HL-60/S4 treated with phorbol 12-myristate 13-acetate at 8.2 ng/mL for 4 days and 3 days (cell line): Measurements from ENCODE around the gene HOXB13.
"Not testable (repeated sequence)": the region's sequence is repeated elsewhere in the genome, so short reads cannot be mapped to it uniquely, and the experiment has no call there.

Source experiments
- in situ Hi-C: fragments of 300-500 bp; cut with MboI; formaldehyde crosslinking; loops from 2 replicates; pipeline ENCODE4 v1.15.0; 2022; ENCODE audit warnings: low sequenced_read_pairs

HOXB13 gene

GRCh38 chr17:48726916-48727286 lies 1.6 kb downstream of the HOXB13 start:
- in situ Hi-C loops: no loop called here

DNA sequence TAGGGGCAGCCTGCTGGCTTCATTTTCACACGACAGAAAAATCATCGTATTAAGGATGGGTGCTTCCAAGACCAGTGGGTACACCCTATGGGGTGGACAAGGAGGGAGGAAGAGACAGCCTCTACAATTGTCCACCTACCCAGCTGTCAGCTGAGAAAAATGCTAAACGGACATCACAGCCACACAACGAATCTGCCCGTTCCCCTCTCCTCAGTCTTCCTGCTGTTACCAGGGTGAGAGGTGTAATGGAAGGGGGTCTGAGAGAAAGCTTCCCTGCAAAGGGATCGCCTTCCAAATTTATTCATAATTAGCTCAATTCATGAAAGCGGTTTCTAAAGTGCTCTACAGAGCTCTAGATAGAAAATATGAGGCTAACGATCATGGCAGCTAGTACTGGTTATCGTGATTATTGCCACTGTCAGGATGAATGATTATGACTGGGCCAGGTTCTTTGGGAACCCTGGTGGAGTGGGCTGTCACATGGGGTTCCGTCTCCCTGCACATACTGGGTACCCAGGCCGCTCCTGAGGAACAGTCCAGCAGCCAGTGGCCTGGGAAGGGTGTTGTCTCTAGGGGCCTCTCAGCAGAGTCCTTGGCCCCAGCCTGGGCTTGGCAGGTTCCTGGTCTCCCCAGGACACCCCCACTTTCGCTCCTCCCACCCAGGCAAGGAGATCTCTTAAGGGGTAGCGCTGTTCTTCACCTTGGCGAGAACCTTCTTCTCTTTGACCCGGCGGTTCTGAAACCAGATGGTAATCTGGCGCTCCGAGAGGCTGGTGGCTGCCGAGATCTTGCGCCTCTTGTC lies 2.2 kb downstream of the HOXB13 start:
- in situ Hi-C loops: no loop called here

- in situ Hi-C loops: no loop called here
Observed at GRCh38 chr17:48725288-48726064, 3.1 kb downstream of the HOXB13 start.

DNA sequence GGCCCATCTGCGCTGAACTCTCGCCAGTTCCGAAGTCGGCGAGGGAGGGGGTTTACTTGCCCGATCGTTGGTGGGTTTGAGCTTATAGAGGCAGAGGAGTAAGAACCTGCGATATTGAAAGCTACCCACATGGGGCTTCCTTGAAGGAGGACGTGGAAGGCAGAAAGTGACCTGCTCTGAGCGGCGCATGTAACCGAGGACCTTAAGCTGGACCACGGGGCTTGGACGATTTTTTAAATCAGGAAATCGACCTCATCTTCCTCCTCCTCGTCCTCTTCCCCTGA lies 3.6 kb downstream of the HOXB13 start:
- in situ Hi-C loops: no loop called here

DNA sequence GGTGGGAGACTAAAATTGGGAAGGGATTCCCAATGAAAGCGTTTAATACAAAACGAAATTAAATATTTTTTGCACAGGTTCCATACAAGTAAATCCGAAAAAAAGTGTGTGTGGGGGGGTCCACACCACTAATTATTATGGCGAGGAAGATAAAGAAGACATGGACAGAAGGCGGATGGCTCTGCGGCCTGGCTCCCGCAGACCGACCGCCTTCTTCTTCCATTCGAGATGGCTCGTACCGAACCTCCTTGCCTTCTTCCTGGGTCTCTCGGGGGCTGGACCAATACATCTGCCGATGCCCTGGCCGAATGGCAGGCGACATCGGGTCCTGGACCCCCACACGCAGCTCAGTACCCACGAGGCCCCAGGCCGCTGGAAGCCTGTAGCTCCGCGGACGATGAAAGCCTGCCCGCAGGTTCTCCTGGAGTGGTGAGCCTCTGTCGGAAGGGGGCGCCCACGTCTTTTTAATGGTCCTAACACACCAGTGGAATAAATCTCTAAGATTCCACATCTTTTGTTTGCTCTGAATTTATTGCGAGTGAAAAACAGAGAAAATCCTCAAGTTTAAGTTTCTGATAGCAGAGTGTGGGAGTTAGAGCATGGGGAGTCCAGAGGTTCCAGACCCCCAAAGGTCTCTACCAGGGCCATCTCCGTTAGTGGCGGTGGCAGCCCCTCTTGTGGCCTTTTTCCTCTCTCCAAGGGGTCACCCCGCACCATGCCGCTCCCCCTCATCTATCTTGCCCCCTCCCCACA lies 4.1 kb downstream of the HOXB13 start:
- in situ Hi-C loops: no loop called here

DNA sequence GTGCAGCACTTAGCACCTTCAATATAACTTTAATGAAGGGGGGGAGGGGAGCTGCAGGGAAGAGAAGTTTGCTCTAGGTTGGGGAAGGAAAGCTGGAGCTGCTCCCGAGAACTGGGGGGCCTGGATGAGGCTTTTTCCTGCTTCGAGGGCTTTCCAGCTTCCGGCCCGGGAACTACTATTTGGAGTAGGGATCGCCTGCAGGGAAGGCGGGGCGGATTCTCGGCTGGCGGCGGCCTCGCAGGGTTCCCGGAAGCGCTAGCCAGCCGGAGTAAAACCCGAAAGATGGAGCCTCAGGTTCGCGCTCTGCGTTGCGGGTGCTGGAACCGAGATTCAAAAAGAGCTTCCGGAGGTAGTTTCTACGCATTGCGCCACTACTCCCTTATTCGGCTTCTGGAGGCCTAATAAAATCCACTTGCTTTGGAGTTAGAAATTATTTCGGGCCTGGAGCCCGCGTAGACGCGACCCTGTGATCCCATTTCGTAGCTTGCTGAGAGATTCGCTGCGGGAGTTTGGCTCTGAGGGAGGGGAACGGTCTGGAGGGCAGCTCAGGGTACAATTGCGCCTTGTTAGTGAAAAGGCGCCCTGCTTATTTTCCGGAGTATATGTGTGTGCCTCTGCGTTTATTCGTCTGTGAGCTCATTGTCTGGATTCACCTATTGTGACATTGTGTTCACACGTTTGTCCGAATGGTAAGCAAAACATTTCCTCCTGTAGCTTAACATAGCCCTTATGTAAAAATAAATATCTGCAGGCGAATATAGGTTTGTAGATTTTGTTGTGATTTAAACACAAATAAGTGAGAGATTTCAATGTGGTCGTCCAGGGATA lies 4.9 kb downstream of the HOXB13 start:
- in situ Hi-C loops: no loop called here

DNA sequence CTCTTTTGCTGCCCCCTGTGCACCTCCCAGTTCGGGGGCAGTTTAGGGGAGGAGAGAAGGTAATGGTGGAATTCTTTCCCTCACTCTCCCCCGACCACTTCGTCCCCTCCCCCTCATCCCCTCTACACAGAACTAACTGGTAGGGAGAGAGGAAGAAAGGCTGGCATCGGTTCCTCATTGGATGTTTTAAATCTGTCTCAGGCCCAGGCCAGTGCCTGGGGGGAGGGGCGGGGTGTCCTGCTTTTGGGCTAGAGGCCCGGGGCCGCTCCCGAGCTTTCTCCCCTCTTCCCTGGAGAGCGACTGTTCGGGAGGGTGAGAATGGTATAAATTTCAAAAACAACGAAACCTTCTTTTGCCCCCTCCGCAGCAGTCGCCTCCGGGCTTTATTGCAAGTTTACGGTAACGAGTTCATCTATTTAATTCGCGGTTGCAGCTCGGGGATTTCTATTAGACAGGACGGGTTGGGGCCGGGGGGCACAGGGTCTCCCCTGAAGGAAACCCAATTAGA lies 5.6 kb downstream of the HOXB13 start, which contains the start of gene PRAC2:
Gene PRAC2 (plus strand): TSS at position 271 of the 508 bp plus-strand sequence. CDS start 1,226 bp downstream, outside the sequence.
- in situ Hi-C loops: no loop called here

- in situ Hi-C loops: no loop called here
Observed at GRCh38 chr17:48722201-48722907, 6.2 kb downstream of the HOXB13 start, which contains the start of gene PRAC1. TSS of gene PRAC1 (minus strand) at chr17:48722518. CDS start at chr17:48722392, 126 bp downstream.

- in situ Hi-C loops: no loop called here
Observed at GRCh38 chr17:48721009-48721402, 7.5 kb downstream of the HOXB13 start.

- in situ Hi-C loops: no loop called here
Observed at GRCh38 chr17:48720266-48721008, 8.1 kb downstream of the HOXB13 start.

DNA sequence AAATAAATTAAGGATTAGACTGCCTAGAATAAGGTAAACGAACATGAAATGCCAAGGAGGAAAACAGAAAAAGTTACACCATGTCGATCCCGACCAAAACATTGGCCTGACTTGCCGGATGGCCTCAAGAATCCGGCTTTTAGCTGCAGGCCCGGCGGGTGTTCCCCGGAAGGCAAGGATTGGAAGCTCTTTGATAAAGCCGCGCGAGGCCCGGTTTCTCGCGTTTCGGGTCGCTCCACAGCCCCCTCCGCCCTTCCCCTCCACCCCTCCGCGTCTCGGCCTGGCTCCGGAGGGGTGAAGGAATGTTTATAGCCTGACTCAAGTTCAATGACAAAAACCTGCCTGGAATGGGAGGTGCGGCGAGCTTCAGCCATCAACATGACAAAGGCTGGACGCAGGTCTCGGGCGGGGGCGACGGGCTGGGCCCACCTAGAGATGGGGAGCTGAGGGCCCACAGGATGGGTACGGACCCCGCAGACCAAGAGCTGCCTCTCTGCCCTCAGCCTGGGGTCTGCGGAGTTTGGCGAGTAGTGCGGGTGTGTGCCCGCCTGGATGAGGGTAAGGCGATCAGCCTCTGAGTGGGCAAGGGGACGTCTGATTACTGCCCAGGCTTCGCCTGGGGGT lies 8.8 kb downstream of the HOXB13 start:
- in situ Hi-C loops: no loop called here

GRCh38 chr17:48718761-48719641 lies 9.5 kb downstream of the HOXB13 start:
- in situ Hi-C loops: no loop called here

DNA sequence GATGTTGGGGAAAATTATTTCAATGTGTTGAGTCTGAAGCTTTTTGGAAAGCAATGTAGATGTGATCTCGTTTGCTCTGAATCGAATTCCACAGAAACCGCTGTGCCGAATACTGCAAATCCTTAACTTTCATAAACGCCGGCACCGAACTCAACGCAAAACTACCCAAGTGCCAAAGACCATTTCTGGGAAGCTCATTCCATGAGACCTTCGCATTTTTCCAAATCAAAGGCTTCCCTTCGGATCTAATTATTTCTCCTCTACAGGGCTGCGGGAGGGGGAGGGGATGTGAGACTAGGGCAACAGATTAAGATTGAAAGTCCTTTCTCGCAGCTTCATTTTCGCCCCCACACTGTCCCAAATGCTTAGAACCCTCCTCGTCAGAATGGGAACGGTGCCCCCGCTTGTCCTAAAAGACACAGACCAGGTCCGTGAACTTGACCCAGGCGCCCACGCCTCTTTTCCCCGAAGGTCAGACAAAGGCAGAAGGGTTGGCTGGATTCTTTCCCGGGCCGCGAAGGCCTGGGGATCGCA lies 10.3 kb downstream of the HOXB13 start:
- in situ Hi-C loops: no loop called here

DNA sequence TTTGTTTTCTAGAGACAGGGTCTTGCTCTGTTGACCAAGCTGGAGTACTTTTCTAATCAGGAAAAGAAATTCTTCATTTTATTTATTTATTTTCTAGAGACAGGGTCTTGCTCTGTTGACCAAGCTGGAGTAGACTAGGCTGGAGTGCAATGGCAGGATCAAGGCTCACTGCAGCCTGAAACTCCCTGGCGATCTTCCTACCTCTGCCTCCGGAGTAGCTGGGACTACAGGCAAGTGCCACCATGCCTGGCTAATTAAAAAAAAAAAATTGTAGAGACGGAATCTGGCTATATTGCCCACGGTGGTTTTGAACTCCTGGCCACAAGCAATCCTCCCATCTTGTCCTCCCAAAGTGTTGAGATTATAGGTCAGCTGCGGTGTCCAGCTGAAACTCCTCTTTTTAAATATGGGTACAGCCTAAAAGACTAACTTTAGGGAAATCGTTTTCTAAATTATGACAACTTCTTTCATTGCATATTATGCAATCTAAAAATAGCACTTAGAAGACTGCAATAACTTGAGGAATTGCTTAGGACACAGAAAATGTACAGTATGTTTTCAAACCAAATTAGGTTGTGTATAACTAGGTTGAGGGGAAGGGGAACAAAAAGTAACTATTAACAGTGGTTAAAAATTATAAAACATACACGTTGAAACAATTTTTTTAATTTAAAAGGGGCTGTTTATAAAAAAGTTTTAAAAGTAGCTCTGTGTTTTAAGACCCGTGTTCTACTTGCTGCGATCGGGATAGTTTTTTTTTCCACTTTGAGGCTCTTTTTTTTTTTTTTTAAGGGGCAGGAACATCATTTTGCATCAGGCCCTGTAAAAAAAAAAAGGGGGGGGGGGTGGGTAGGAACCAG lies 11.0 kb downstream of the HOXB13 start:
- in situ Hi-C loops: no loop called here

- in situ Hi-C loops: not testable (repeated sequence)
Observed at GRCh38 chr17:48716549-48716948, 12.0 kb downstream of the HOXB13 start.
